Left forelimb (tissue), 1 donor: ENCODE measurements around the gene PHF20.
A peak's percentile ranks its signal among the peaks of the same experiment; 100 is the strongest.
"Not testable (repeated sequence)": the region's sequence is repeated elsewhere in the genome, so short reads cannot be mapped to it uniquely, and the experiment has no call there.

Experiments
- DNase-seq: peaks from one replicate; pipeline ENCODE4 v3.0.0-alpha.2; 2018; ENCODE audit warnings: low spot score

The PHF20 gene

GRCh38 chr20:35920523-35920922 is 148.7 kb downstream of the PHF20 start:
- DNase-seq: no peak

- no peak for DNase-seq
Observed at GRCh38 chr20:35929301-35929700, 157.5 kb downstream of the PHF20 start.

- DNase-seq: no peak
Observed at GRCh38 chr20:35934050-35934449, 162.2 kb downstream of the PHF20 start.

GRCh38 chr20:35939264-35939663 is 167.4 kb downstream of the PHF20 start:
- no peak for DNase-seq

- no peak for DNase-seq
Observed at GRCh38 chr20:35941620-35942019, 169.8 kb downstream of the PHF20 start.

GRCh38 chr20:35942243-35942642 is 170.4 kb downstream of the PHF20 start:
- no peak for DNase-seq

GRCh38 chr20:35947489-35947888 is 175.7 kb downstream of the PHF20 start:
- DNase-seq: no peak

- no peak for DNase-seq
Observed at GRCh38 chr20:35947907-35948306, 176.1 kb downstream of the PHF20 start.

GRCh38 chr20:35950093-35950492 is 178.3 kb downstream of the PHF20 start:
- no peak for DNase-seq

GRCh38 chr20:35952080-35952479 is 180.3 kb downstream of the PHF20 start:
- not testable (repeated sequence) for DNase-seq

- DNase-seq: no peak
Observed at GRCh38 chr20:35952480-35953386, 180.9 kb downstream of the PHF20 start.

- peak; percentile 75 for DNase-seq
Observed at GRCh38 chr20:35953387-35954199, 181.8 kb downstream of the PHF20 start.

- DNase-seq: peak; percentile 97
Observed at GRCh38 chr20:35954200-35954906, 182.5 kb downstream of the PHF20 start, which contains the start of gene SCAND1. Gene SCAND1 (minus strand): TSS chr20:35954502. CDS start chr20:35954284, 218 bp downstream.

GRCh38 chr20:35954907-35955251 is 183.1 kb downstream of the PHF20 start:
- no peak for DNase-seq

- DNase-seq: no peak
Observed at GRCh38 chr20:35956616-35957015, 184.8 kb downstream of the PHF20 start.

- DNase-seq: not testable (repeated sequence)
Observed at GRCh38 chr20:35959291-35959690, 187.5 kb downstream of the PHF20 start.

- DNase-seq: no peak
Observed at GRCh38 chr20:35963878-35964277, 192.1 kb downstream of the PHF20 start.

GRCh38 chr20:35967979-35968640 is 196.3 kb downstream of the PHF20 start, which contains the start of gene CNBD2:
Gene CNBD2 (plus strand): TSS chr20:35968590. CDS start chr20:35968763, 173 bp downstream.
- no peak for DNase-seq

- no peak for DNase-seq
Observed at GRCh38 chr20:35968930-35969329, 197.1 kb downstream of the PHF20 start.

- no peak for DNase-seq
Observed at GRCh38 chr20:35971981-35972380, 200.2 kb downstream of the PHF20 start.

GRCh38 chr20:35972462-35972861 is 200.6 kb downstream of the PHF20 start:
- DNase-seq: no peak

GRCh38 chr20:35974256-35974655 is 202.4 kb downstream of the PHF20 start:
- no peak for DNase-seq
